AG04450 (cell line): ENCODE data around the gene MYO15A. TPM values are rescaled to one million over a fixed set of nuclear protein-coding genes. Genes with fewer than 3 reads are reported as not detected.
A peak's percentile ranks its signal among the peaks of the same experiment; 100 is the strongest.

Experiments used
- CTCF ChIA-PET: fragments of 300-600, 350-600 bp; formaldehyde crosslinking; extraction: SDS; loops from one replicate; lab custom pipeline; 2022; ENCODE audit warnings: antibody characterized with exemption, inconsistent platforms; lab: Charles Lee
- POLR2A ChIA-PET: fragments of 350-600 bp; formaldehyde crosslinking; extraction: SDS; loops from one replicate; lab custom pipeline; 2021; ENCODE audit warnings: antibody characterized with exemption, inconsistent platforms; lab: Yijun Ruan, JAX
- DNase-seq: peaks from one replicate; pipeline ENCODE4 v3.0.0-alpha.2; 2011; ENCODE audit warnings: low read depth, low spot score
- H3K27ac ChIP-seq: one replicate; pipeline ENCODE4 v1.5.1; 2012; ENCODE audit warnings: low read depth, low read length, control low read depth
- H3K27me3 ChIP-seq: one replicate; pipeline ENCODE4 v1.6.0; 2012; ENCODE audit warnings: low read length; ENCODE audit not compliant: control insufficient read depth, insufficient read depth
- H3K4me3 ChIP-seq: 2 replicates; pipeline ENCODE4 v1.5.1; 2011; ENCODE audit warnings: mild to moderate bottlenecking, low read depth, low read length, control low read depth
- H3K9me3 ChIP-seq: 2 replicates; pipeline ENCODE4 v1.5.1; 2012; ENCODE audit warnings: low read length; ENCODE audit not compliant: control insufficient read depth, insufficient read depth
- polyA plus RNA-seq: library from polyadenylated mRNA; depleted of rRNA; stranded (reverse); fragments of >200 nt; gene quantifications from 2 replicates; pipeline ENCODE4 v1.2.3, GENCODE V29; 2011
- TF ChIP-seq, protein P1 (sequence below): IDR thresholded peaks from 2 replicates; pipeline ENCODE4 v1.5.1; 2011; ENCODE audit warnings: low read depth, low read length, control low read depth, inconsistent platforms

Gene MYO15A
- polyA plus RNA-seq, 1 experiment = 0.19 TPM

DNA sequence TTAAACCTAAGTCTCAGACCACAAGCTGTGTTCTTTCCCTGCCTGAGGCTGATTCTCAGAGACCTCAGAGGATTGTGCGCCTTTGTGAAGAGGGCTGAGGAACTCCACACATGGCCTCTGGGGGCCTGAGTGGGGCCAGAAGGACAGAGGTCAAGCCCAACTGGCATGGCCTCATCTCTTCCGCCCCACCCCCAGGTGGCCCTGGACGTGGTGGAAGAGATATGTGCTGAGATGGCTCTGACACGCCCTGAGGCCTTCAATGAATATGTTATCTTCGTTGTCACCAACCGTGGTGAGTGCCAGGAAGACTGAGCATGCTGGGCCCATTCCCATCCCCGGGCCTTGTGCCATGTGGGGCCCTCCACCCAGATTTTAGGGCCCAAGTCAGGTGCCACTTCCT, 55.0 kb downstream of the MYO15A start:
- TF ChIP-seq, protein P1, sequence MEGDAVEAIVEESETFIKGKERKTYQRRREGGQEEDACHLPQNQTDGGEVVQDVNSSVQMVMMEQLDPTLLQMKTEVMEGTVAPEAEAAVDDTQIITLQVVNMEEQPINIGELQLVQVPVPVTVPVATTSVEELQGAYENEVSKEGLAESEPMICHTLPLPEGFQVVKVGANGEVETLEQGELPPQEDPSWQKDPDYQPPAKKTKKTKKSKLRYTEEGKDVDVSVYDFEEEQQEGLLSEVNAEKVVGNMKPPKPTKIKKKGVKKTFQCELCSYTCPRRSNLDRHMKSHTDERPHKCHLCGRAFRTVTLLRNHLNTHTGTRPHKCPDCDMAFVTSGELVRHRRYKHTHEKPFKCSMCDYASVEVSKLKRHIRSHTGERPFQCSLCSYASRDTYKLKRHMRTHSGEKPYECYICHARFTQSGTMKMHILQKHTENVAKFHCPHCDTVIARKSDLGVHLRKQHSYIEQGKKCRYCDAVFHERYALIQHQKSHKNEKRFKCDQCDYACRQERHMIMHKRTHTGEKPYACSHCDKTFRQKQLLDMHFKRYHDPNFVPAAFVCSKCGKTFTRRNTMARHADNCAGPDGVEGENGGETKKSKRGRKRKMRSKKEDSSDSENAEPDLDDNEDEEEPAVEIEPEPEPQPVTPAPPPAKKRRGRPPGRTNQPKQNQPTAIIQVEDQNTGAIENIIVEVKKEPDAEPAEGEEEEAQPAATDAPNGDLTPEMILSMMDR = no peak
- no peak for DNase-seq
- Histone ChIP-seq H3K27ac (no peak overlapping the region), H3K9me3 (peaks cover 10% of the 10 kb centered on the region), H3K27me3 (peaks cover 11% of the 10 kb centered on the region), H3K4me3 (no peak overlapping the region)
- CTCF ChIA-PET = no interaction called here
- POLR2A ChIA-PET = no interaction called here

- Histone ChIP-seq H3K27me3 (peaks cover 11% of the 10 kb centered on the region), H3K4me3 (no peak overlapping the region), H3K27ac (no peak overlapping the region), H3K9me3 (peaks cover 10% of the 10 kb centered on the region)
- ChIA-PET CTCF (no interaction called here), POLR2A (no interaction called here)
- TF ChIP-seq, protein P1 = no peak
- no peak for DNase-seq
Observed at GRCh38 chr17:18166894-18167293, 58.3 kb downstream of the MYO15A start.

DNA sequence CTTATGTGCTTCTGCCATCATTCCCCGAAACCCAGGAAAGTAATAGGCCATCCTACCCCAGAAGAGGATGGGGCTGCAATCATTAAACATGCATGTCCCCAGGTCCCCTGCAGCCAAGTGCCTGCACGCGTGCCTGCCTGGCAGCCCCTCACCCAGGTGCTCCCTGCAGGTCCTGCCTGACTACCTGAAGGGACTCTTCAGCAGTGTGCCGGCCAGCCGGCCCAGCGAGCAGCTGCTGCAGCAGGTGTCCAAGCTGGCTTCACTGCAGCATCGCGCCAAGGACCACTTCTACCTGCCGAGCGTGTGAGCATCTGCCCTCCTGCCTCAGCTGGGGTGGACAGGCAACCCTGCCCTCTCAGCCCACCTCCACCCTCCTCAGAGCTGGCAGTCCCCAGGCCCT, 58.9 kb downstream of the MYO15A start:
- Histone ChIP-seq H3K4me3 (no peak overlapping the region), H3K9me3 (peaks cover 10% of the 10 kb centered on the region), H3K27me3 (peaks cover 11% of the 10 kb centered on the region), H3K27ac (no peak overlapping the region)
- DNase-seq = no peak
- TF ChIP-seq, protein P1 = no peak
- CTCF ChIA-PET = no interaction called here
- POLR2A ChIA-PET = no interaction called here

DNA sequence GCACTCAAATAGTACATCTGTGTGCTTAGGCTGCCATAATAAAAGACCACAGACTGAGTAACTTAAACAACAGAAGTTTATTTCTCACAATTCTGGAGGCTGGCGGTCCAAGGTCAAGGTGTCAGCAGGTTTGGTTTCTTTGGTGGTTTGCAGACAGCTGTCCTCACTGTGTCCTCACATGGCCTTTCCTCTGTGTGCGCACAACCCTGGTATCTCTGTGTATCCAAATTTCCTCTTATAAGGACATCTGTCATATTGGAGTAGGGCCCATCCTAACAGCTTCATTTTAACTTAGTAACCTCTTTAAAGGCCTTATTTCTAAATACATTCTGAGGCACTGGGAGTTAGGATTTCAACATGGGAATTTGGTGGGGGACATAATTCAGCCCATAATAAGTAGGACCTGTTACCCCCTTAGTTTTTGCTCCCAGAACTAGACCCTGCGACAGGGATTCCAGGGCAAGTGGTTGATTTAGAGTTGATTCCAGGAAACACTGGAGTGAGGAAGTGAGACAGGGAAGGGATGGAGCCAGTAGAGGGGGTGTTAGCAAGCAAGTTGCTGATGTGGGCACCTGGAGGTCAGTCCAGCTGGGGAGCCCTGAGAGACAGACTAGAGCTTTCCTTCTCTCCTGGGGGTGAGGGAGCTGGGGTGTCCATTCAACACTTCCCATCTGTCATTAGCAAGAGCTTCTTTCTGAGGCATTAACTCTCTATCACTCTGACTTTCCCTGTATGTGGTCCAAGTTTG, 64.1 kb downstream of the MYO15A start:
- H3K27ac ChIP-seq = no peak overlapping the region
- no peak for DNase-seq
- peaks cover 1% of the 10 kb centered on the region for H3K9me3 ChIP-seq
- ChIA-PET CTCF (no interaction called here), POLR2A (no interaction called here)
- H3K27me3 ChIP-seq = peaks cover 2% of the 10 kb centered on the region
- H3K4me3 ChIP-seq = no peak overlapping the region
- TF ChIP-seq, protein P1 = peak; percentile 5; the same call in 1 of the 2 replicates

- ChIA-PET CTCF (no interaction called here), POLR2A (no interaction called here)
- Histone ChIP-seq H3K27me3 (peaks cover 2% of the 10 kb centered on the region), H3K27ac (no peak overlapping the region), H3K4me3 (no peak overlapping the region), H3K9me3 (no peaks in the 10 kb centered on the region; the same call in 1 of the 2 replicates)
- TF ChIP-seq, protein P1 = no peak
- DNase-seq = no peak
Observed at GRCh38 chr17:18173740-18174139, 65.2 kb downstream of the MYO15A start.
